Lung (tissue), 12 donors: ENCODE results near the gene PTGFRN. TPM values are rescaled to one million over a fixed set of nuclear protein-coding genes. Genes with fewer than 3 reads are reported as not detected.

Experiments used
- ATAC-seq: fragments of 200-7000 bp; cut with Tn5 transposase; one replicate; pipeline ENCODE4 v1.9.1; 2020; ENCODE audit warnings: moderate number of reproducible peaks; ENCODE audit not compliant: insufficient read depth, low FRiP score
- DNase-seq, 3 donors: peaks; one replicate each; pipeline ENCODE4 v3.0.0-alpha.2; 2013 to 2017
- H3K27ac ChIP-seq, 2 donors: one replicate each; pipeline ENCODE4 v1.5.1; 2013; ENCODE audit warnings: mild to moderate bottlenecking in 2 of 2, moderate library complexity in 2 of 2, control low read depth in 1 of 2, inconsistent platforms in 1 of 2, low read depth in 1 of 2, low read length in 1 of 2
- H3K27me3 ChIP-seq, 3 donors: one replicate each; pipeline ENCODE4 v1.5.1; 2013; ENCODE audit warnings: low read length in 2 of 3; ENCODE audit not compliant: control insufficient read depth in 3 of 3, insufficient read depth in 3 of 3
- H3K36me3 ChIP-seq, 4 donors: one replicate each; pipeline ENCODE4 v1.5.1; 2013; ENCODE audit warnings: low read length in 4 of 4, mild to moderate bottlenecking in 1 of 4, moderate library complexity in 1 of 4; ENCODE audit not compliant: control insufficient read depth in 4 of 4, insufficient read depth in 4 of 4
- H3K4me1 ChIP-seq, 5 donors: one replicate each; pipeline ENCODE4 v1.5.1; 2013; ENCODE audit warnings: low read length in 5 of 5, mild to moderate bottlenecking in 2 of 5, moderate library complexity in 1 of 5; ENCODE audit not compliant: control insufficient read depth in 5 of 5, insufficient read depth in 5 of 5
- H3K4me3 ChIP-seq: one replicate; pipeline ENCODE4 v1.5.1; 2013; ENCODE audit warnings: mild to moderate bottlenecking, control low read depth, moderate library complexity
- H3K9ac ChIP-seq, 2 donors: one replicate each; pipeline ENCODE4 v1.5.1; 2013; ENCODE audit warnings: low read length in 2 of 2, control low read depth in 1 of 2; ENCODE audit not compliant: insufficient read depth in 1 of 2
- H3K9me3 ChIP-seq, 4 donors: one replicate each; pipeline ENCODE4 v1.5.1; 2013; ENCODE audit warnings: low read length in 3 of 4, mild to moderate bottlenecking in 1 of 4, moderate library complexity in 1 of 4; ENCODE audit not compliant: control insufficient read depth in 4 of 4, insufficient read depth in 3 of 4
- WGBS, 2 donors: extraction: QIAGEN DNeasy Blood & Tissue Kit; methylation state at CpG; one replicate each; pipeline ENCODE4 v1.1.7; 2013; 5-methylcytosine and 5-hydroxymethylcytosine counted together
- polyA plus RNA-seq, 2 donors: library from polyadenylated mRNA; stranded (reverse); fragments of 200-250 nt; gene quantifications; one replicate each; pipeline ENCODE4 v1.2.1, GENCODE V29; 2013
- total RNA-seq, 2 donors: library from RNA; depleted of rRNA in 1 of 2; stranded (reverse); fragments of >200 nt in 1 of 2; gene quantifications; one replicate each; pipeline ENCODE4 v1.2.1, GENCODE V29; 2014 to 2021
- TF ChIP-seq, protein P1 (sequence below): IDR thresholded peaks from 2 replicates; pipeline ENCODE4 v1.5.1; 2012; ENCODE audit warnings: mild to moderate bottlenecking; ENCODE audit errors: control extremely low read depth, extremely low read depth
- donor health status: control.
- donor health status: control.
- donor health status: Bipolar disorder and iron deficiency.
- donor health status: healthy.
- donor health status: DM: yes; HTN: yes; CAD: no.

Gene PTGFRN
- total and polyA plus RNA-seq, 4 donors = 8.0 to 51.7 (median 24.9) TPM

- H3K4me1 ChIP-seq = peaks cover 0 to 2% (median 0%) of the 10 kb centered on the region in 5 donors
- peak overlapping the region; percentile 17 to 63 for H3K27ac ChIP-seq
- H3K27me3 ChIP-seq = no peaks in the 10 kb centered on the region
- H3K9me3 ChIP-seq = no peaks in the 10 kb centered on the region
- TF ChIP-seq, protein P1, sequence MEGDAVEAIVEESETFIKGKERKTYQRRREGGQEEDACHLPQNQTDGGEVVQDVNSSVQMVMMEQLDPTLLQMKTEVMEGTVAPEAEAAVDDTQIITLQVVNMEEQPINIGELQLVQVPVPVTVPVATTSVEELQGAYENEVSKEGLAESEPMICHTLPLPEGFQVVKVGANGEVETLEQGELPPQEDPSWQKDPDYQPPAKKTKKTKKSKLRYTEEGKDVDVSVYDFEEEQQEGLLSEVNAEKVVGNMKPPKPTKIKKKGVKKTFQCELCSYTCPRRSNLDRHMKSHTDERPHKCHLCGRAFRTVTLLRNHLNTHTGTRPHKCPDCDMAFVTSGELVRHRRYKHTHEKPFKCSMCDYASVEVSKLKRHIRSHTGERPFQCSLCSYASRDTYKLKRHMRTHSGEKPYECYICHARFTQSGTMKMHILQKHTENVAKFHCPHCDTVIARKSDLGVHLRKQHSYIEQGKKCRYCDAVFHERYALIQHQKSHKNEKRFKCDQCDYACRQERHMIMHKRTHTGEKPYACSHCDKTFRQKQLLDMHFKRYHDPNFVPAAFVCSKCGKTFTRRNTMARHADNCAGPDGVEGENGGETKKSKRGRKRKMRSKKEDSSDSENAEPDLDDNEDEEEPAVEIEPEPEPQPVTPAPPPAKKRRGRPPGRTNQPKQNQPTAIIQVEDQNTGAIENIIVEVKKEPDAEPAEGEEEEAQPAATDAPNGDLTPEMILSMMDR = no peak
- no peak overlapping the region for H3K4me3 ChIP-seq
- 70 to 91% methylated on average over 2 of the region's 2 CpGs for WGBS, 2 donors
- peaks cover 0 to 10% (median 2%) of the 10 kb centered on the region in 4 donors for H3K36me3 ChIP-seq
- ATAC-seq (no peak), DNase-seq (no peak)
- H3K9ac ChIP-seq = no peak overlapping the region
Measured at GRCh38 chr1:116991171-116991845, 81.6 kb downstream of the PTGFRN start.

GRCh38 chr1:116991918-116992317 is 82.2 kb downstream of the PTGFRN start:
- H3K4me3 ChIP-seq = no peak overlapping the region
- TF ChIP-seq, protein P1 = no peak
- peaks cover 0 to 7% (median 2%) of the 10 kb centered on the region in 4 donors for H3K36me3 ChIP-seq
- 98 to 100% methylated on average over 1 of the region's 1 CpG for WGBS, 2 donors
- no peaks in the 10 kb centered on the region for H3K27me3 ChIP-seq
- DNase-seq (no peak), ATAC-seq (no peak)
- no peak overlapping the region for H3K9ac ChIP-seq
- peaks cover 0 to 2% (median 0%) of the 10 kb centered on the region in 5 donors for H3K4me1 ChIP-seq
- H3K27ac ChIP-seq = peak overlapping the region in 1 of 2 donors; percentile 55
- no peaks in the 10 kb centered on the region for H3K9me3 ChIP-seq

DNA sequence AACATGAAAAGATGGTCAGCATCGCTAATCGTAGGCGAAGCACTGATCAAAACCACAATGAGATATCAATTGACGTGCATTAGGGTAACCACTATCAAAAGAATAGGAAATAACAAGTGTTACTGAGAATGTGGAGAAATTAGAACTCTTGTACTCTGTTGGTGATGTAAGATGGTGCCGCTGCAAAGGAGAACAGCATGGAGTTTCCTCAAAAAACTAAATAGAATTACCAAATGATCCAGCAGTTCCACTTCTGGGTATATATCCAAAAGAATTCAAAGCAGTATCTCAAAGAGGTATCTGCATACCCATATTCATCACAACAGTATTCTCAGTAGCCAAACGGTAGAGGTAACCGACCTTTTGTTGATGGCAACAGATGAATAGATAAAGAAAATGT is 83.6 kb downstream of the PTGFRN start:
- no peak overlapping the region for H3K4me3 ChIP-seq
- H3K27ac ChIP-seq = no peak overlapping the region
- DNase-seq (no peak), ATAC-seq (no peak)
- peaks cover 0 to 2% (median 0%) of the 10 kb centered on the region in 5 donors for H3K4me1 ChIP-seq
- 83 to 86% methylated on average over 7 of the region's 7 CpGs for WGBS, 2 donors
- no peaks in the 10 kb centered on the region for H3K9me3 ChIP-seq
- no peak overlapping the region for H3K9ac ChIP-seq
- H3K27me3 ChIP-seq = no peaks in the 10 kb centered on the region
- TF ChIP-seq, protein P1 = no peak
- H3K36me3 ChIP-seq = peaks cover 0 to 4% (median 0%) of the 10 kb centered on the region in 4 donors
